GM10266 (cell line): ENCODE data around the gene GRIN1.

Source experiments
- DNase-seq: peaks from one replicate; pipeline ENCODE4 v3.0.0; 2012; ENCODE audit errors: extremely low spot score
- CTCF ChIP-seq: IDR thresholded peaks from 2 replicates; pipeline ENCODE4 v1.5.1; 2012; ENCODE audit warnings: mild to moderate bottlenecking, low read depth; ENCODE audit not compliant: control insufficient read depth, insufficient read depth; ENCODE audit errors: missing control alignments

Gene GRIN1

GRCh38 chr9:137140151-137141012 lies 1.4 kb downstream of the GRIN1 start:
- no peak for TF ChIP-seq CTCF
- DNase-seq: no peak

- no peak for DNase-seq
- no peak for TF ChIP-seq CTCF
These were observed 2.3 kb downstream of the GRIN1 start for GRCh38 chr9:137141050-137141810.

- no peak for DNase-seq
- no peak for TF ChIP-seq CTCF
These were observed 3.3 kb downstream of the GRIN1 start for GRCh38 chr9:137141976-137142936.

- no peak for DNase-seq
- no peak for TF ChIP-seq CTCF
These were observed 4.5 kb downstream of the GRIN1 start for GRCh38 chr9:137143459-137143858.

- TF ChIP-seq CTCF: no peak
- DNase-seq: no peak
These were observed 7.0 kb downstream of the GRIN1 start for GRCh38 chr9:137145731-137146526.

- DNase-seq: no peak
- TF ChIP-seq CTCF: no peak
These were observed 7.6 kb downstream of the GRIN1 start for GRCh38 chr9:137146527-137146918.
